GM21367 (cell line): ENCODE measurements around the gene TUBB.
"Not testable (repeated sequence)": the region's sequence is repeated elsewhere in the genome, so short reads cannot be mapped to it uniquely, and the experiment has no call there.

Source experiments
- ATAC-seq: cut with Tn5 transposase; IDR thresholded peaks from one replicate; pipeline ENCODE4 v1.9.1; 2021; ENCODE audit not compliant: unreplicated experiment

Gene TUBB

DNA sequence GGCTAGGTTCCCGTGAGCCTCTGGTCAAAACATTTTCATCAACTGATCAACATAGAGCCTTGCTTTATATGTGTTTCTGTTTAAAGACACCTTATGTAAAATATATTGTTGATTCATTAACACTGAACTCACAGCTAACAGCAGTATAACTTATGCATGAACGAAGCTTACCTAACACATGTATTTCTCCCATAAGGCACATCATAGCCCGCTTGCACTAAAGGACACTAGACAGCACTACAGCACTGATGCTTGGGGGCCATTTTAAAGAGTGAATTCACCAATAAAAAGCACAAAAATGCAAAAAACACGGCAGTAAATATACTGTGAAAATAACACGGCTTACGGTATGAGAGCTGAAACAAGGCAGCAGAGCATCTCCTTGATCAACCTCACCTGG is 18.4 kb downstream of the TUBB start:
- no peak for ATAC-seq

- no peak for ATAC-seq
These were observed 20.4 kb downstream of the TUBB start for GRCh38 chr6:30740540-30740870.

DNA sequence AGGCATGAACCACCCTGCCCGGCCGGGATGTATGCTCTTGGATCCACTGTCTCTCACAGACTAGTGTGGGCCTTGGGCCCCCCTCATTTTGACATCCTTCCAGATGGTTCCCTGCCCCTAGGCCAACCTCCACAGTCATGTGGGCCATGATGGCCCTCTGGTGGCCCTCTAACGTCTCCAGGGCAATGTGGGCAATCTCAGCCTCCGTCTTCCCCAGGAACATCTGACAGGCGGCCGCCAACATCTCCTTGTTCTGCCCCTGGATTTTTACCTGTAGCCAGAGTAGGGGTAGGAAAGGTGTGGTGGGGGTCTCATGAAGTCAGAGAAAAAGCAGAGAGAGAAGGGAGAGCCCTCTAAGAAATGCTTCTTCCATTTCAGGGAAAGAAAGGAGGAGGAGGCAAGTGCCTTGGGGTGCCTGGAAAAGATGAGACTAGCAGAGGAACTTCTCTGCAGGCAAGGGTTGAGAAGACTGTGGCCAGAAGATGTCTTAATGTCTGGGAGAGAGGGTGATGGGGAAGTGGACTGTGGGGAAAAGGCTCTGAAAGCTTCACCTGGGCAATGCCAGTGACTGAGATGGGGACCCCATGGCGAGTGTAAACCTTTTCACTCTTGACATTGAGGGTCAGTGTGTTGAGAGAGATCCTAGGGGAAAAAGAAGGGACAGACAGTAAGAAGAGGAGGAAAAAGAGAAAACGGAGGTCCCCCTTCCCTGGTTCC is 21.1 kb downstream of the TUBB start:
- ATAC-seq: no peak

- no peak for ATAC-seq
These were observed 21.7 kb downstream of the TUBB start for GRCh38 chr6:30741789-30742315.

- peak; percentile 66 for ATAC-seq
These were observed 22.4 kb downstream of the TUBB start, which contains the start of gene FLOT1 for GRCh38 chr6:30742316-30743098. FLOT1 (minus strand) TSS chr6:30742687; CDS start chr6:30742189, 498 bp downstream.

- peak; percentile 20 for ATAC-seq
These were observed 23.2 kb downstream of the TUBB start for GRCh38 chr6:30743099-30744053.

GRCh38 chr6:30744054-30744805 is 24.1 kb downstream of the TUBB start, which contains the start of gene IER3:
IER3 (minus strand) TSS chr6:30744547; CDS start chr6:30744518, 29 bp downstream.
- no peak for ATAC-seq

- ATAC-seq: no peak
These were observed 27.1 kb downstream of the TUBB start for GRCh38 chr6:30747300-30747687.

- ATAC-seq: no peak
These were observed 28.0 kb downstream of the TUBB start for GRCh38 chr6:30747902-30748769.

GRCh38 chr6:30748851-30749540 is 28.8 kb downstream of the TUBB start:
- no peak for ATAC-seq

- ATAC-seq: no peak
These were observed 29.6 kb downstream of the TUBB start for GRCh38 chr6:30749554-30750378.

DNA sequence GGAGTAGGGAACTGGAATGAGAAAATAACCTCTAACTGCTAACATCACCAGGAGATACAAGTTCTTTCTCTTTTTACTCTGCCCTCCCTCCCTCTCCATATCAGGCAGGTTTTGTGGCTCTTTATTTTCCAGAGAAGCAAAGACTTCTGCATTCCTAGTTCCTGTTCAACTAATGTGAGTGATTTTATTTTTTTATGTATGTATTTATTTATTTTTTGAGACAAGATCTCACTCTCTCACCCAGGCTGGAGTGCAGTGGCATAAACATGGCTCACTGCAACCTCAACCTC is 30.2 kb downstream of the TUBB start:
- ATAC-seq: no peak

DNA sequence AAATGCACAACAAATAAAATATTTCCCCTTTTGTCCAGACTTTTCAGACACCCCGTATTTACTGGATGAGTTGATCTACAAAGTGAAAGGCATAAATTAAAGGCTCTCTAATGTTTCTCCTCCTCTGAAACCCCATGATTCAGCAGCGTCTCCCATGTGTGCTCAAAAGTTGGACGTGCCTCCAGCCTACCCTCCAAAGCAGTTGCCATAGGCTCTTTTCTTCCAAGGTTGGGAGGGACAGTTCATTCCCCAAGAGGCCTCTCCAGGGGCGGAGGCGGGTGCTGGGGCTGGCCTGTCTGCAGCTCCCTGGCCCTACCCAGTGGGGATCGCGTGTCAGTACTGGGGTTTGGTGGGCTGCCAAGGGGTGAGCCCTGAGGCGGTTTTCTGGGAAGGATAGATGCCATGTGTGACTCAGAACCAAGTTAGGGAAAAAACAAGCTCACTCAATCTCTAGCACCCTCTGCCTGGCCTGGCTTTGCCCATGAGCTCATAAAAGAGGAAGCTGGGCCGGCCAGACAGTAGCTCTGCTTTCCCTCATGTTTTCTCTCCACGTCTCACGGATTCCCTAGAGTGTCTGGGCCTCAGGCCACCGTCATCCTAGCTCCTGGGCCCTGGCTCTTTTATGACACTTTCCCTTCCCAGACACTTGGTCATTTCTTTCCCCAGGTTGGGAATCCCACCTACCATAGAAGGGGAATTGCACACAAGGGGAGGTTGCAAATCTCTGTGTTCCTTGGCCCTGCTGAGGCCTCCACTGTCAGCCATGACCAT is 32.2 kb downstream of the TUBB start:
- no peak for ATAC-seq

- no peak for ATAC-seq
These were observed 34.5 kb downstream of the TUBB start for GRCh38 chr6:30754631-30755030.

DNA sequence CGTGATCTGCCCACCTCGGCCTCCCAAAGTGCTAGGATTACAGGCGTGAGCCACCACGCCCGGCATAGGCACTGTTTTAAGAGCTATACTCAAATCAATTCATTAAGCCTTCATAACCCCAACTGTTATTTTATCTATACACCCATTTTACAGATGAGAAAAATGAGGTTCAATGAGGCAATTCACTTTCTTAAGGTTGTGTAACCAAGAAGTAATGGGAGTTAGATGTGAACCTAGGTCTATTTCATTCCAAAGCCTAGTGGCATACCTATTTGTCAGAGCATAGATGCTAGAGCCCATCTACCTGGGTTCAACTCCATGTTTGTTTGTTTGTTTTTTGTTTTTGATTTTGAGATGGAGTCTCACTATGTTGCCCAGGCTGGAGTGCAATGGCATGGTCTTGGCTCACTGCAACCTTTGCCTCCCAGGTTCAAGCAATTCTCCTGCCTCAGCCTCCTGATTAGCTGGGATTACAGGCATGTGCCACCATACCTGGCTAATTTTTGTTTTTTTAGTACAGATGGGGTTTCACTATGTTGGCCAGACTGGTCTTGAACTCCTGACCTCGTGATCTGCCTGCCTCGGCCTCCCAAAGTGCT is 36.4 kb downstream of the TUBB start:
- not testable (repeated sequence) for ATAC-seq

GRCh38 chr6:30757261-30757904 is 37.2 kb downstream of the TUBB start:
- no peak for ATAC-seq
